GM18909 (cell line): Measurements from ENCODE around the gene GRM7.

Experiments
- ATAC-seq: cut with Tn5 transposase; IDR thresholded peaks from one replicate; pipeline ENCODE4 v1.9.1; 2021; ENCODE audit warnings: mild to moderate bottlenecking; ENCODE audit not compliant: unreplicated experiment, poor library complexity

GRM7 gene

DNA sequence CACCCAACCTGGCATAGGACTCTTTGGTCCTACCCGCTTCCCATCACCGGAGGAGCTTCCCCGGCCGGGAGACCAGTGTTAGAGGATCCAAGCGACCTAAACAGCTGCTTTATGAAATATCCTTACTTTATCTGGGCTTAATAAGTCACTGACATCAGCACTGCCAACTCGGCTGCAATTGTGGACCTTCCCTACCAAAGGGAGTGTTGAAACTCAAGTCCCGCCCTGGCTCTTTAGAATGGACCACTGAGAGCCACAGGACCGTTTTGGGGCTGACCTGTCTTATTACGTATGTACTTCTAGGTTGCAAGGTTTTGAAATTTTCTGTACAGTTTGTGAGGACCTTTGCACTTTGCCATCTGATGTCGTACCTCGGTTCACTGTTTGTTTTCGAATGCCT, 879.5 kb downstream of the GRM7 start:
- no peak for ATAC-seq

DNA sequence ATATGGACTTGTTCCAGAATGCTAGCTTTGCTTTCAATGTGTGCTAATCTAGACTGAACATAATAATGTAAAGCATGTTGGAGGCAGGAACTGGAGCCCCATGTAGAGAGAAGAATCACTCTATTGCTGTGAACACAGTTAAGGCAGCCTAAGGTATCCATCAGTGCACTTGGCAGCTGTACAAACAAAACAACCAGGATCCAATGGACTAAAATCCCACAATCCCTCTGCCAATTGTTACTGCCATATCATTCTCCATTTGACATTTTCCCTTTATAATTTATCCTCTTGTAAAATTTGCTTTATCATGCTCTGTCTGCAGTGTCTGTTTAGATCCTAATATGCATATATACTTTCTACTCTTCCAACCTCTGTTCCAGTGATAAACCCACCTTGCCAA, 883.9 kb downstream of the GRM7 start:
- no peak for ATAC-seq

DNA sequence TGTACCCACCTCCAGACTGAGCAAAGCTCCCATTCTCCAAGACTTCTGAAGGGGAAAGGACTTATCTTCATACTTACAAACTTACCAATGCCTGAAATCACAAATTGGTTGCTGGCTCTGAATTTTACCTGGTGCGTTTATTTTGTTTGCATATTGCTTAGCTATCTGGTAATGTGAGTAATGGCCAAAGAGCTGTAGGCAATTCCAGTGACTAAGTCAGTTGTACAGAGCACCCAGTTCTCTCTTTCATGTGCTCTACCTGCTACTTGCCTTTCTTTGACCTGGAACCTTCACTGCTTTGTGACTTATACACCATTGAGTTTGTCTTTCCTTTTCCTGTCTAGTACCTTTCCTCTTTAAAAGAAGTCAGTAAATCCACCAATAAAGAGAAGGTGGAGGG, 884.8 kb downstream of the GRM7 start:
- no peak for ATAC-seq

DNA sequence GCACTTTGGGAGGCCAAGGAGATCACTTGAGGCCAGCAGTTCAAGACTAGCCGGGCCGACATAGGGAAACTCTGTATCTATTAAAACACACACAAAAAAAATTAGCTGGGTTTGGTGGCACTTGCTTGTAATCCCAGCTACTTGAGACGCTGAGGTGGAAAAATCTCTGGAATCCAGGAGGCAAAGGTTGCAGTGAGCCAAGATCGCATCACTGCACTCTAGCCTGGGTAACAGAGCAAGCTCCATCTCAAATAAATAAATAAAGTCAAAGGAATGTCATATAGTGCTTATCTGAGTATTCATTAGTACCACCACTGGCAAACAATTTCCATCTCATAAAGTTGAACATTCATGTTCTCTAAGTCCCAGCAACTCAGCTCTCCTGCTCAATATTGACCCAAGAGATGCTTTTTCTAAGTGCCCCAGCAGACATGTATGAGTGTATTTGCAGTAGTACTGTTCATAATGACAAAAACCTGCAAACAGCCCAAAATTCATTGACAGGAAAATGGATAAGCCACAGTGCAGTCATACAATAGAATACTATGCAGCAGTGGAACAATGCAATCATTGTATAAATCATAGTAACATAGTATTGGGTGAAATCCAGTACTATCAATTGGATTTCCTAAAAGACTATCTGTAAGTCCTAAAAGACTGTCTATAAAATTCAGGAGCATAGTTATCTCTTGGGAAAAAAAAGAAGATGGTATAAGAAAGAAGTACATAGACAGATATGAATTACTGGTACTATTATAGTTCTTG, 889.2 kb downstream of the GRM7 start:
- ATAC-seq = no peak

DNA sequence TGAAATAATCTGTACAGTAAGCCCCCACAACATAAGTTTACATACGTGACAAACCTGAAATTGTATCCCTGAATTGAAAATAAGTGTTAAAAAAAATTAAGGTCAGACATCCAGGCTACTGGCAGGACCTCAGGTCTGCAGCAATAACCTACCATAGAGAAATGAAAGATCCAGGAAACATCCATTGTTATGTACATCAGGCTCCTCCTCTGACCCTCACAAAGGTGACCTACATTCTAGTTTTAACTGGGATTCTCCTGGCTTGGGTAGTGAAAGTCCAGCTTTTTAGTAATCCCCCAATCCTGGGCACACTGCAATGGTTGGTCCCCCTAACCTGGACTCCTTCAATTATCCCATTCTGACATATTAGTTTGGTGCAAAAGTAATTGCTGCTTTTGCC, 891.1 kb downstream of the GRM7 start:
- ATAC-seq = no peak

DNA sequence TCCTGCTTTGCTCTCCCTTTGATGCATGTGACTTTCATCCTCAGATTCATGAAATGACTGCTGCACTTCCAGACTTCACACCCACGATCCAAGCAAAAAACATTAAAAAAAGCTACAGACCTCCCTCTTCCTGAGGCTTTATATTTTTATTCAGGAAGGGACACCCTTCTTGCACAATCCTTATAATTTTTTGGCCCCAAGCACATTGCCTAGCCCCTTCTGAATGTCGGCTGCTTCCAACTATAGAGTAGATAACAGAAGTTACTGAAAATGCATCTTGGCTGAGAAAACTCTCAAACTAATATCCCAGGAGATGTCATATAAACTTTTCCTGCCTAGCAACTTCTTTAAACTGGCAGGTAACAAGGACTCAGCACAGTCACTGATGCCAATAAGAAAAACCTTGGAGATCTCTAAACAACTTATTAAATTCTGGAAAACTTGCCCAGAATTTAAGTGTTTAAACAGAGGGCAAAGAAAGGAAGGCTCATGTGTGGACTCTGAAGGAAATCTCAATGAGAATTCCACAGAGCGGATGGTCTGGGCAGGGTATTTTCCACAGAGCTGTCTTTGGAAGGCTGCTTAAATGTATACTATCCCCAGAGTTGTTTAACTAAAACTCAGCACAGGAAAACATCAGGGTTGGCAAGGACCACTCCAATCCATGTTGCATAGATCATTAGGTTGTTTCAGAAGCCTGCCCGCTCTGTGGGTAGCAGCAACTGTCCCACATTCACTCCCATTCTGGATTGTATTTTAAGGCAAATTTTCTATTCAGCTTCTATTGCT, 893.9 kb downstream of the GRM7 start:
- ATAC-seq = no peak

GRCh38 chr3:7759630-7760029, 898.7 kb downstream of the GRM7 start:
- no peak for ATAC-seq

- no peak for ATAC-seq
Measured at GRCh38 chr3:7760718-7761117, 899.8 kb downstream of the GRM7 start.

- no peak for ATAC-seq
Measured at GRCh38 chr3:7764115-7764514, 903.2 kb downstream of the GRM7 start.

DNA sequence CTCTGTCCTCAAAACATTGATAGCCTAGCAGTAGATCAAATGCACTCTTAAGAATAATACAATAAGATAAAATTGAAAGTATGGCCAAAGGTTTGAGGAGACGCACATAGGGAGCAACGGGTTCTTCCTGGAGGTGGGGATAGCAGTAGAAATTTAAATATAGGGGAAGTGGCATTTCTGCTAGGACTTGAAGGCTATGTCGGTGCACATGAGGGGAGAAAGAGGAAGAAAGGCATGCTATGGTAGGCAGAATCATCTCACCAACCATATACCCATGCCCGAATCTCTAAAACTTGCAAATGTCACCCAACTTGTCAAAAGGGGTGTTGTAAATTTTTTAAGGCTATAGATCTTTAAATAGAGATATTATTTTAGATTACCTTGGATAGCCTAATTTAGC, 905.6 kb downstream of the GRM7 start:
- no peak for ATAC-seq

GRCh38 chr3:7779331-7779730, 918.4 kb downstream of the GRM7 start:
- no peak for ATAC-seq

DNA sequence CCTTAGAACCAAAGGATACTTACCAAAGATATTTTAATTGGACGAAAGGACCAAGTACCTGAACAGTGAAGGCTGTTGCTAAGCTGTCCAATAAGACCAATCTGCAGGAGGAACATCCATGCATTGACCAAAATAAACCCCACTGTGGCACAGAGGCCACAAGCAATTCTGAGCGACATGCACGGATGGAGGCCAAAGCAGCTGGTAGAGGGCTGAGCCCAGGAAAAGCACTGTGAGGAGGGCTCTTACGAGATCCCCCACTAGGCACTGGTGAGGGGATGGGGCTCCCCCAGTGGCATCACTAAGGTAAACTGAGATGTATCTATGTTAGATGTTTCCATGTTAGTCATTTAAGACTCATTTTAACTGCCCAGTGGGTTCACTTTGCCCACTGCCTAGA, 920.5 kb downstream of the GRM7 start:
- no peak for ATAC-seq

GRCh38 chr3:7787871-7788828, 927.2 kb downstream of the GRM7 start:
- no peak for ATAC-seq

DNA sequence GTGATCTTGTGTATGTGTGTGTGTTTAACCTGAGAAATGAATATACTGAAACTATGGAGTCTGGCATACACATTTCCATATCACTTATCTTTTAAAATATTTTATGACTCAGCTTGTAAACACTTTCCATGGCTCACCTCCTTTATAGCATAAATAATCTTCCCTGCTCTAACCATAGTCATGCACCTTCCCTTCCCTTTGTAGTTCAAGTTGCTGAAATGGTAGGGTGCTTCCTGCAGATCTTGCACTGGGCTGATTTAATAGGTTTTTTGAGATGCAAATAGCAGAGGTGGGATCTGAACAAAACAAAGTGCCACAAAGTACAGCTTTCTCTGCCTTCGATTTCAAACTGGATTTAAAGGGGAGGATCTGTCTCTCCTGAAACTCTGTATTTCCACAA, 928.0 kb downstream of the GRM7 start:
- no peak for ATAC-seq

- no peak for ATAC-seq
Measured at GRCh38 chr3:7789324-7789723, 928.4 kb downstream of the GRM7 start.

DNA sequence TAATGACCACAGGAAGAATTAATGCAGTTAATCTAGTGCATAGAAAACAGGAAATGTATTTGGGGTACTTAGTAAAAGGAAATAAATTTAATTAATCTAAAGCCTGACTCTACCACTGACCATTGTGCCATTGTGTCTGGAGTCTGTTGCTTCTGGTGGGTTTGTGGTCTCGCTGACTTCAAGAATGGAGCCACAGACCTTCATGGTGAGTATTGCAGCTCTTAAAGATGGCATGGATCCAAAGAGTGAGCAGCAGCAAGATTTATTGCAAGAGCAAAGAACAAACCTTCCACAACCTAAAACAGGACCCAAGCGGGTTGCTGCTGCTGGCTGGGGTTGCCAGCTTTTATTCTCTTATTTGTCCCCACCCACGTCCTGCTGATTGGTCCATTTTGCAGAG, 929.2 kb downstream of the GRM7 start:
- ATAC-seq = no peak
